Measurements from ENCODE around the gene ABCG5.

Gene ABCG5

GRCh38 chr2:43778233-43778632, 60.4 kb downstream of the ABCG5 start:
- DNase-seq (ENCODE audit: low read depth): no peak
- no peak overlapping the region for H3K4me3 ChIP-seq (ENCODE audit: low read depth, low read length)
- TF ChIP-seq CTCF (conservative IDR thresholded peaks at IDR 0.05; ENCODE audit: low read depth, low read length): no peak

GRCh38 chr2:43777306-43777926, 61.2 kb downstream of the ABCG5 start:
- no peak for TF ChIP-seq CTCF (conservative IDR thresholded peaks at IDR 0.05; ENCODE audit: low read depth, low read length)
- DNase-seq (ENCODE audit: low read depth): no peak
- no peak overlapping the region for H3K4me3 ChIP-seq (ENCODE audit: low read depth, low read length)

- no peak for TF ChIP-seq CTCF (conservative IDR thresholded peaks at IDR 0.05; ENCODE audit: low read depth, low read length)
- no peak overlapping the region for H3K4me3 ChIP-seq (ENCODE audit: low read depth, low read length)
- no peak for DNase-seq (ENCODE audit: low read depth)
Observed at GRCh38 chr2:43776324-43776723, 62.3 kb downstream of the ABCG5 start.

GRCh38 chr2:43774617-43775016, 64.0 kb downstream of the ABCG5 start:
- peak overlapping the region; percentile 76 for H3K4me3 ChIP-seq (ENCODE audit: low read depth, low read length)
- DNase-seq (ENCODE audit: low read depth): no peak
- TF ChIP-seq CTCF (conservative IDR thresholded peaks at IDR 0.05; ENCODE audit: low read depth, low read length): no peak

GRCh38 chr2:43773876-43774613, 64.6 kb downstream of the ABCG5 start, which contains the start of gene DYNC2LI1:
DYNC2LI1 (plus strand) TSS chr2:43774039; CDS start chr2:43774139, 100 bp downstream.
- DNase-seq (ENCODE audit: low read depth): peak; percentile 93
- no peak for TF ChIP-seq CTCF (conservative IDR thresholded peaks at IDR 0.05; ENCODE audit: low read depth, low read length)
- peak within 1 kb of the TSS; percentile 76 for H3K4me3 ChIP-seq (ENCODE audit: low read depth, low read length)

- no peak for TF ChIP-seq CTCF (conservative IDR thresholded peaks at IDR 0.05; ENCODE audit: low read depth, low read length)
- no peak for DNase-seq (ENCODE audit: low read depth)
- H3K4me3 ChIP-seq (ENCODE audit: low read depth, low read length): no peak overlapping the region
Observed at GRCh38 chr2:43766006-43766405, 72.6 kb downstream of the ABCG5 start.

Measured in choroid plexus epithelial cell (primary cell).